SK-N-SH treated with all-trans-retinoic acid at 6 μM for 48 hours (cell line): ENCODE results near the gene TYW5.

ENCODE experiments used
- ARNTL ChIP-seq: fragments of 450-650 bp; formaldehyde crosslinking; IDR thresholded peaks from 2 replicates; pipeline ENCODE4 v1.5.0; 2020; ENCODE audit warnings: low read depth, mild to moderate bottlenecking, moderate library complexity, borderline replicate concordance
- BACH2 ChIP-seq: fragments of 250-450 bp; sonication (Bioruptor Pico); IDR thresholded peaks from 2 replicates; pipeline ENCODE4 v1.9.0; 2021; ENCODE audit warnings: mild to moderate bottlenecking, borderline replicate concordance
- OSR1 ChIP-seq: fragments of 250-450 bp; sonication (Bioruptor Pico); IDR thresholded peaks from 2 replicates; pipeline ENCODE4 v1.8.0; 2022; ENCODE audit warnings: moderate library complexity, mild to moderate bottlenecking, inconsistent platforms
- PPARA ChIP-seq: fragments of 250-450 bp; sonication (Bioruptor Pico); IDR thresholded peaks from 2 replicates; pipeline ENCODE4 v1.5.0; 2020; ENCODE audit warnings: mild to moderate bottlenecking, borderline replicate concordance
- TCF4 ChIP-seq: fragments of 250-450 bp; sonication (Bioruptor Pico); IDR thresholded peaks from 2 replicates; pipeline ENCODE4 v1.8.0; 2021; ENCODE audit warnings: mild to moderate bottlenecking, moderate library complexity, borderline replicate concordance
- TOX ChIP-seq: fragments of 250-450 bp; sonication (Bioruptor Pico); IDR thresholded peaks from 2 replicates; pipeline ENCODE4 v1.8.0; 2021; ENCODE audit warnings: mild to moderate bottlenecking, moderate library complexity, borderline replicate concordance
- ZFP3 ChIP-seq: fragments of 250-450 bp; sonication (Bioruptor Pico); IDR thresholded peaks from 2 replicates; pipeline ENCODE4 v1.5.0; 2020; ENCODE audit warnings: mild to moderate bottlenecking, moderate library complexity
- ZFP30 ChIP-seq: fragments of 450-650 bp; formaldehyde crosslinking; IDR thresholded peaks from 2 replicates; pipeline ENCODE4 v1.5.0; 2022; ENCODE audit warnings: mild to moderate bottlenecking, moderate library complexity
- ZNF8 ChIP-seq: fragments of 450-650 bp; formaldehyde crosslinking; IDR thresholded peaks from 2 replicates; pipeline ENCODE4 v1.5.0; 2020; ENCODE audit warnings: mild to moderate bottlenecking, moderate library complexity
- TF ChIP-seq, protein P1 (sequence below): fragments of 250-450 bp; sonication (Bioruptor Pico); IDR thresholded peaks from 2 replicates; pipeline ENCODE4 v1.8.0; 2020; ENCODE audit warnings: mild to moderate bottlenecking, moderate library complexity, borderline replicate concordance
- TF ChIP-seq, protein P2 (sequence below): fragments of 250-450 bp; sonication (Bioruptor Pico); IDR thresholded peaks from 2 replicates; pipeline ENCODE4 v1.5.1; 2020; ENCODE audit warnings: low read depth, mild to moderate bottlenecking, moderate library complexity

DNA sequence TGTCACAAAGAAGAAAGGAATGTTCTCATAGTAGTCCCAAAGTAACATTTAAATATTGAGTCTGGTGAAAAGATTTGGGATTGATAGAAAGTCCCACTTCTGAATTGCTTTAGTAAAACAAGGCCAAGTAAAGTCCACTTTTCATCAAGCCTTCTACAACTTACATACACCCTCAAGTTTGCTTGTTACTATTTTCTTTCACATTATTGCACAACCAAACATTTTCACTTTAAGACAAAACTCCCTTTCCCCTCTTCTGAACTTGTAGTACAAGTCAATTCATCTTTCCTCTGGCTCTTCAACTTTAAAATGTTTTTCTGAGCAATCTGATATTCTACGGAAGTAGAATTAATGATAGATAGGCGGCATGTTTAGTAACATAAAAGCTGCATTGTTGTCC is 11.1 kb upstream of the TYW5 start:
- no peak for TF ChIP-seq OSR1 (CRISPR knock-in tag)
- TF ChIP-seq PPARA, result no peak
- no peak for TF ChIP-seq ZNF8 (CRISPR knock-in tag)
- no peak for TF ChIP-seq ZFP30
- no peak for TF ChIP-seq BACH2 (CRISPR knock-in tag)
- TF ChIP-seq, protein P1, sequence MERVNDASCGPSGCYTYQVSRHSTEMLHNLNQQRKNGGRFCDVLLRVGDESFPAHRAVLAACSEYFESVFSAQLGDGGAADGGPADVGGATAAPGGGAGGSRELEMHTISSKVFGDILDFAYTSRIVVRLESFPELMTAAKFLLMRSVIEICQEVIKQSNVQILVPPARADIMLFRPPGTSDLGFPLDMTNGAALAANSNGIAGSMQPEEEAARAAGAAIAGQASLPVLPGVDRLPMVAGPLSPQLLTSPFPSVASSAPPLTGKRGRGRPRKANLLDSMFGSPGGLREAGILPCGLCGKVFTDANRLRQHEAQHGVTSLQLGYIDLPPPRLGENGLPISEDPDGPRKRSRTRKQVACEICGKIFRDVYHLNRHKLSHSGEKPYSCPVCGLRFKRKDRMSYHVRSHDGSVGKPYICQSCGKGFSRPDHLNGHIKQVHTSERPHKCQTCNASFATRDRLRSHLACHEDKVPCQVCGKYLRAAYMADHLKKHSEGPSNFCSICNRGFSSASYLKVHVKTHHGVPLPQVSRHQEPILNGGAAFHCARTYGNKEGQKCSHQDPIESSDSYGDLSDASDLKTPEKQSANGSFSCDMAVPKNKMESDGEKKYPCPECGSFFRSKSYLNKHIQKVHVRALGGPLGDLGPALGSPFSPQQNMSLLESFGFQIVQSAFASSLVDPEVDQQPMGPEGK (CRISPR knock-in tag), result no peak
- TF ChIP-seq ARNTL (CRISPR knock-in tag), result no peak
- TF ChIP-seq, protein P2, sequence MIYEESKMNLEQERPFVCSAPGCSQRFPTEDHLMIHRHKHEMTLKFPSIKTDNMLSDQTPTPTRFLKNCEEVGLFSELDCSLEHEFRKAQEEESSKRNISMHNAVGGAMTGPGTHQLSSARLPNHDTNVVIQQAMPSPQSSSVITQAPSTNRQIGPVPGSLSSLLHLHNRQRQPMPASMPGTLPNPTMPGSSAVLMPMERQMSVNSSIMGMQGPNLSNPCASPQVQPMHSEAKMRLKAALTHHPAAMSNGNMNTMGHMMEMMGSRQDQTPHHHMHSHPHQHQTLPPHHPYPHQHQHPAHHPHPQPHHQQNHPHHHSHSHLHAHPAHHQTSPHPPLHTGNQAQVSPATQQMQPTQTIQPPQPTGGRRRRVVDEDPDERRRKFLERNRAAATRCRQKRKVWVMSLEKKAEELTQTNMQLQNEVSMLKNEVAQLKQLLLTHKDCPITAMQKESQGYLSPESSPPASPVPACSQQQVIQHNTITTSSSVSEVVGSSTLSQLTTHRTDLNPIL (CRISPR knock-in tag), result no peak
- TF ChIP-seq TCF4 (CRISPR knock-in tag), result no peak
- no peak for TF ChIP-seq ZFP3 (CRISPR knock-in tag)
- TF ChIP-seq TOX (CRISPR knock-in tag), result no peak
